SK-N-SH (cell line): ENCODE data around the gene LARGE1. TPM values are rescaled to one million over a fixed set of nuclear protein-coding genes. Genes with fewer than 3 reads are reported as not detected.

Source experiments
- CTCF ChIA-PET: fragments of 300-600, 350-600 bp; formaldehyde crosslinking; extraction: SDS; loops from one replicate; lab custom pipeline; 2021; lab: Yijun Ruan, JAX
- POLR2A ChIA-PET: fragments of 350-600 bp; sonication (Branson Sonifier 250); formaldehyde crosslinking; extraction: SDS; loops from one replicate; lab custom pipeline; 2020; ENCODE audit warnings: antibody characterized with exemption, inconsistent platforms; lab: Yijun Ruan, JAX
- DNase-seq: peaks from one replicate; pipeline ENCODE4 v3.0.0; 2012
- H2AFZ ChIP-seq: fragments of 200-600 bp; sonication (generic); 2 replicates; pipeline ENCODE4 v1.8.1; 2016; ENCODE audit warnings: antibody characterized with exemption, mild to moderate bottlenecking, low read depth
- H3F3A ChIP-seq: fragments of 200-600 bp; sonication (generic); replicated peaks from 2 replicates; pipeline ENCODE3; 2016; ENCODE audit warnings: antibody characterized with exemption, mild to moderate bottlenecking; ENCODE audit not compliant: insufficient read depth
- H3K27ac ChIP-seq, 2 experiments: fragments of 200-500 bp in 1 of 2; fragments of 200-600 bp in 1 of 2; sonication (Bioruptor generic) in 1 of 2; sonication (generic), shearing (Covaris generic) in 1 of 2; 2 replicates each; pipeline versions ENCODE4 v1.5.1 to v1.6.1; 2014 to 2016; ENCODE audit warnings: low read depth in 2 of 2, inconsistent platforms in 1 of 2, low read length in 1 of 2, mild to moderate bottlenecking in 1 of 2, mixed read lengths in 1 of 2
- H3K27me3 ChIP-seq: fragments of 200-600 bp; sonication (generic), shearing (Covaris generic); 2 replicates; pipeline ENCODE4 v1.6.1; 2016; ENCODE audit warnings: mixed run types; ENCODE audit not compliant: insufficient read depth
- H3K36me3 ChIP-seq, 2 experiments: fragments of 200-500 bp in 1 of 2; fragments of 200-600 bp in 1 of 2; sonication (Bioruptor generic) in 1 of 2; sonication (generic) in 1 of 2; replicated peaks in 1 of 2; 2 replicates each; pipeline versions ENCODE3 to v1.5.1; 2014 to 2016; ENCODE audit warnings: low read length in 1 of 2, mild to moderate bottlenecking in 1 of 2; ENCODE audit not compliant: insufficient read depth in 2 of 2, control insufficient read depth in 1 of 2
- H3K4me1 ChIP-seq, 2 experiments: fragments of 200-500 bp in 1 of 2; fragments of 200-600 bp in 1 of 2; sonication (Bioruptor generic) in 1 of 2; sonication (generic), shearing (Covaris generic) in 1 of 2; 2 replicates each; pipeline versions ENCODE4 v1.5.1 to v1.6.1; 2014 to 2016; ENCODE audit warnings: low read depth in 1 of 2, low read length in 1 of 2, mixed run types in 1 of 2; ENCODE audit not compliant: insufficient read depth in 2 of 2, control insufficient read depth in 1 of 2
- H3K4me2 ChIP-seq: fragments of 200-600 bp; sonication (generic), shearing (Covaris generic); 2 replicates; pipeline ENCODE4 v1.6.1; 2017; ENCODE audit warnings: mixed run types
- H3K4me3 ChIP-seq, 2 experiments: fragments of 200-500 bp in 1 of 2; fragments of 200-600 bp in 1 of 2; sonication (Bioruptor generic) in 1 of 2; sonication (generic), shearing (Covaris generic) in 1 of 2; 2 replicates each; pipeline versions ENCODE4 v1.5.1 to v1.8.1; 2014 to 2016; ENCODE audit warnings: low read depth in 2 of 2, inconsistent platforms in 1 of 2, low read length in 1 of 2, mild to moderate bottlenecking in 1 of 2, mixed read lengths in 1 of 2, moderate library complexity in 1 of 2
- H3K79me2 ChIP-seq: fragments of 200-600 bp; sonication (generic); 2 replicates; pipeline ENCODE4 v1.8.1; 2017; ENCODE audit warnings: mild to moderate bottlenecking; ENCODE audit not compliant: insufficient read depth
- H3K9ac ChIP-seq: fragments of 200-600 bp; sonication (generic); 2 replicates; pipeline ENCODE4 v1.6.1; 2017; ENCODE audit warnings: mixed run types
- H3K9me2 ChIP-seq: fragments of 200-600 bp; sonication (generic); 2 replicates; pipeline ENCODE4 v1.6.1; 2017; ENCODE audit warnings: mixed run types
- H3K9me3 ChIP-seq: fragments of 200-600 bp; sonication (generic); 2 replicates; pipeline ENCODE4 v1.6.1; 2017; ENCODE audit warnings: mixed run types, mild to moderate bottlenecking, moderate library complexity
- H4K20me1 ChIP-seq: fragments of 200-600 bp; sonication (generic); 2 replicates; pipeline ENCODE4 v1.6.1; 2017; ENCODE audit warnings: mild to moderate bottlenecking, mixed run types; ENCODE audit not compliant: insufficient read depth
- CTCF ChIP-seq: fragments of 200-600 bp; sonication (generic); IDR thresholded peaks from 2 replicates; pipeline ENCODE4 v1.6.1; 2017; ENCODE audit warnings: antibody characterized with exemption, mild to moderate bottlenecking, moderate library complexity
- EZH2phosphoT487 ChIP-seq: fragments of 200-600 bp; sonication (generic); IDR thresholded peaks from 2 replicates; pipeline ENCODE4 v1.6.1; 2017; ENCODE audit warnings: low read depth, mixed run types, mild to moderate bottlenecking, antibody characterized with exemption, moderate library complexity, borderline replicate concordance
- FOSL2 ChIP-seq: IDR thresholded peaks from 2 replicates; pipeline ENCODE4 v1.4.0; 2012; ENCODE audit warnings: low read depth, mild to moderate bottlenecking, moderate library complexity, borderline replicate concordance
- FOXJ3 ChIP-seq: sonication (generic); formaldehyde crosslinking; IDR thresholded peaks from 2 replicates; pipeline ENCODE4 v1.5.1; 2020; ENCODE audit warnings: mild to moderate bottlenecking, missing genetic modification reagents
- FOXM1 ChIP-seq: IDR thresholded peaks from 2 replicates; pipeline ENCODE4 v1.4.0; 2012; ENCODE audit warnings: low read depth, mild to moderate bottlenecking
- GABPA ChIP-seq: IDR thresholded peaks from 2 replicates; pipeline ENCODE4 v1.4.0; 2012; ENCODE audit warnings: low read depth, mild to moderate bottlenecking
- GATA2 ChIP-seq: sonication (generic); formaldehyde crosslinking; IDR thresholded peaks from 2 replicates; pipeline ENCODE4 v1.5.0; 2020; ENCODE audit warnings: mild to moderate bottlenecking, missing genetic modification reagents
- JUND ChIP-seq: IDR thresholded peaks from 2 replicates; pipeline ENCODE4 v1.4.0; 2012
- MEF2A ChIP-seq: IDR thresholded peaks from 2 replicates; pipeline ENCODE4 v1.4.0; 2012; ENCODE audit warnings: low read depth, borderline replicate concordance
- MXI1 ChIP-seq: IDR thresholded peaks from 2 replicates; pipeline ENCODE4 v1.6.1; 2012; ENCODE audit warnings: mild to moderate bottlenecking, low read depth, low read length, improper control_type of control experiment
- NRF1 ChIP-seq: IDR thresholded peaks from 2 replicates; pipeline ENCODE4 v1.6.1; 2012; ENCODE audit warnings: low read depth, mild to moderate bottlenecking, low read length
- POLR2AphosphoS5 ChIP-seq: IDR thresholded peaks from 2 replicates; pipeline ENCODE4 v1.6.1; 2012; ENCODE audit warnings: low read depth, low read length
- RCOR1 ChIP-seq: fragments of 150-350 bp; IDR thresholded peaks from 2 replicates; pipeline ENCODE4 v1.6.1; 2017; ENCODE audit warnings: antibody characterized with exemption, low read length
- RFX5 ChIP-seq: IDR thresholded peaks from 2 replicates; pipeline ENCODE4 v1.6.1; 2012; ENCODE audit warnings: mild to moderate bottlenecking, improper control_type of control experiment, low read length
- SIN3A ChIP-seq: IDR thresholded peaks from 2 replicates; pipeline ENCODE4 v1.6.1; 2012; ENCODE audit warnings: low read depth, mild to moderate bottlenecking, low read length, moderate library complexity, borderline replicate concordance
- SMC3 ChIP-seq: IDR thresholded peaks from 2 replicates; pipeline ENCODE4 v1.6.1; 2012; ENCODE audit warnings: low read depth, low read length, improper control_type of control experiment
- TAF1 ChIP-seq: IDR thresholded peaks from 2 replicates; pipeline ENCODE4 v1.6.1; 2012; ENCODE audit warnings: low read depth, mild to moderate bottlenecking, low read length, moderate library complexity, borderline replicate concordance
- TCF12 ChIP-seq: IDR thresholded peaks from 2 replicates; pipeline ENCODE4 v1.4.0; 2012
- USF2 ChIP-seq: fragments of 150-350 bp; IDR thresholded peaks from 2 replicates; pipeline ENCODE4 v1.6.1; 2017; ENCODE audit warnings: antibody characterized with exemption, low read length, low read depth, borderline replicate concordance
- ZBTB33 ChIP-seq: IDR thresholded peaks from 2 replicates; pipeline ENCODE4 v1.4.0; 2012; ENCODE audit warnings: low read depth, borderline replicate concordance
- WGBS: methylation state at CpG from one replicate; pipeline ENCODE4 v1.1.6; 2017; ENCODE audit warnings: low lambda C conversion rate; 5-methylcytosine and 5-hydroxymethylcytosine counted together
- polyA plus RNA-seq, 3 experiments: library from polyadenylated mRNA; depleted of rRNA; stranded (reverse); fragments of >200 nt; gene quantifications; 2 replicates each; pipeline ENCODE4 v1.2.3, GENCODE V29; 2012
- TF ChIP-seq, protein P1 (sequence below): IDR thresholded peaks from 2 replicates; pipeline ENCODE4 v1.4.0; 2012; ENCODE audit warnings: low read depth
- TF ChIP-seq, protein P2 (sequence below): IDR thresholded peaks from 2 replicates; pipeline ENCODE4 v1.4.0; 2012; ENCODE audit warnings: low read depth, borderline replicate concordance
- TF ChIP-seq, protein P3 (sequence below): fragments of 150-350 bp; IDR thresholded peaks from 2 replicates; pipeline ENCODE4 v1.6.1; 2016; ENCODE audit warnings: mild to moderate bottlenecking, low read depth, low read length

LARGE1 gene
- polyA plus RNA-seq, 1 of the 3 experiments (the other 2 are of a cell fraction), result 1.1 TPM

DNA sequence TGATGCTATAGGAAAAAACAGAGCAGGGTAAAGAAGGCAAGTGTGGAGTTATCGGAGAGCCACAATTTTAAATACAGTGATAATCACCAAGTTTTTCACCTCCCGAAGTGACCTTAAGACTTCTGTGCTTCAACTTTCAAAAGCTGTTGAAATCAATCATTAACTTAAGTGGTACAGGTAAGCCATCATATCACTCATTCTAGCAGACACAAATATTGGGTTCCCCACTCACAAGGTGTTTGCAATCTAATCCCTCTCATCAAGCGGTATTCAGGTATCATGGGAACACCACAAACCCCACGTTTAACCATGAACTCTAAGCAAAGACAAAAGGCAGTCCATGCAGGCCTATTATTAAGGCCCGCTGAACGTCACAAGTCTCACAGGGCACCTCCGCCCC is 26.8 kb downstream of the LARGE1 start:
- ChIA-PET CTCF (no interaction called here), POLR2A (no interaction called here)
- Histone ChIP-seq H3K27ac (no peak overlapping the region), H3K9ac (no peak overlapping the region), H3K4me3 (no peak overlapping the region), H3K9me2 (no peaks in the 10 kb centered on the region), H3K27me3 (no peaks in the 10 kb centered on the region), H3K79me2 (no peaks in the 10 kb centered on the region), H4K20me1 (no peaks in the 10 kb centered on the region), H3K36me3 (no peaks in the 10 kb centered on the region), H2AFZ (no peak overlapping the region), H3K4me1 (peaks cover 0 to 4% of the 10 kb centered on the region in 2 experiments; a peak in 1 of 4 replicates), H3K9me3 (no peaks in the 10 kb centered on the region), H3K4me2 (no peak overlapping the region), H3F3A (no peaks in the 10 kb centered on the region)
- 69% methylated on average over 7 of the region's 7 CpGs for WGBS
- DNase-seq, result no peak
- TF ChIP-seq TAF1 (no peak), FOXM1 (no peak), RFX5 (no peak), TCF12 (no peak), FOXJ3 (no peak), EZH2phosphoT487 (no peak), CTCF (no peak), NRF1 (no peak)
- TF ChIP-seq, protein P1, sequence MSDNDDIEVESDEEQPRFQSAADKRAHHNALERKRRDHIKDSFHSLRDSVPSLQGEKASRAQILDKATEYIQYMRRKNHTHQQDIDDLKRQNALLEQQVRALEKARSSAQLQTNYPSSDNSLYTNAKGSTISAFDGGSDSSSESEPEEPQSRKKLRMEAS, result no peak

GRCh38 chr22:33891992-33892391 is 28.3 kb downstream of the LARGE1 start:
- Histone ChIP-seq H3K27ac (no peak overlapping the region), H3K27me3 (no peaks in the 10 kb centered on the region), H3K9me2 (no peaks in the 10 kb centered on the region), H3K4me2 (no peak overlapping the region), H3K9ac (no peak overlapping the region), H2AFZ (no peak overlapping the region), H3K36me3 (no peaks in the 10 kb centered on the region), H4K20me1 (no peaks in the 10 kb centered on the region), H3K9me3 (no peaks in the 10 kb centered on the region), H3F3A (no peaks in the 10 kb centered on the region), H3K4me1 (no peaks in the 10 kb centered on the region), H3K79me2 (no peaks in the 10 kb centered on the region), H3K4me3 (no peak overlapping the region)
- WGBS, result 43% methylated on average over 7 of the region's 7 CpGs
- CTCF ChIA-PET, result interaction anchor here (1.3 kb wide), 1 partner anchor 373 kb away, joined by 3 read pairs; no protein-coding TSS in a partner anchor
- TF ChIP-seq RCOR1, result no peak
- no peak for TF ChIP-seq GATA2 (CRISPR knock-in tag)
- no peak for TF ChIP-seq MEF2A
- no peak for TF ChIP-seq SIN3A
- no peak for TF ChIP-seq JUND
- TF ChIP-seq POLR2AphosphoS5, result no peak
- no peak for TF ChIP-seq SMC3
- TF ChIP-seq FOSL2, result no peak
- no peak for TF ChIP-seq GABPA
- no peak for TF ChIP-seq TCF12
- TF ChIP-seq FOXM1, result no peak
- no peak for TF ChIP-seq ZBTB33
- TF ChIP-seq, protein P2, sequence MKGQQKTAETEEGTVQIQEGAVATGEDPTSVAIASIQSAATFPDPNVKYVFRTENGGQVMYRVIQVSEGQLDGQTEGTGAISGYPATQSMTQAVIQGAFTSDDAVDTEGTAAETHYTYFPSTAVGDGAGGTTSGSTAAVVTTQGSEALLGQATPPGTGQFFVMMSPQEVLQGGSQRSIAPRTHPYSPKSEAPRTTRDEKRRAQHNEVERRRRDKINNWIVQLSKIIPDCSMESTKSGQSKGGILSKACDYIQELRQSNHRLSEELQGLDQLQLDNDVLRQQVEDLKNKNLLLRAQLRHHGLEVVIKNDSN, result no peak
- TF ChIP-seq USF2, result no peak
- no peak for TF ChIP-seq MXI1
- TF ChIP-seq, protein P3, sequence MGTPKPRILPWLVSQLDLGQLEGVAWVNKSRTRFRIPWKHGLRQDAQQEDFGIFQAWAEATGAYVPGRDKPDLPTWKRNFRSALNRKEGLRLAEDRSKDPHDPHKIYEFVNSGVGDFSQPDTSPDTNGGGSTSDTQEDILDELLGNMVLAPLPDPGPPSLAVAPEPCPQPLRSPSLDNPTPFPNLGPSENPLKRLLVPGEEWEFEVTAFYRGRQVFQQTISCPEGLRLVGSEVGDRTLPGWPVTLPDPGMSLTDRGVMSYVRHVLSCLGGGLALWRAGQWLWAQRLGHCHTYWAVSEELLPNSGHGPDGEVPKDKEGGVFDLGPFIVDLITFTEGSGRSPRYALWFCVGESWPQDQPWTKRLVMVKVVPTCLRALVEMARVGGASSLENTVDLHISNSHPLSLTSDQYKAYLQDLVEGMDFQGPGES, result no peak
- POLR2A ChIA-PET, result no interaction called here
- DNase-seq, result no peak
